IPS-NIHi11 (cell line): Measurements from ENCODE around the gene DYRK1B.
"Not testable (repeated sequence)": the region's sequence is repeated elsewhere in the genome, so short reads cannot be mapped to it uniquely, and the experiment has no call there.

Experiments
- DNase-seq: peaks from one replicate; pipeline ENCODE4 v3.0.0; 2012; ENCODE audit warnings: mixed read lengths, low spot score

Gene DYRK1B

GRCh38 chr19:39810424-39810823 is 23.5 kb downstream of the DYRK1B start:
- DNase-seq = no peak

GRCh38 chr19:39809368-39809767 is 24.6 kb downstream of the DYRK1B start:
- DNase-seq = no peak

GRCh38 chr19:39808688-39809087 is 25.3 kb downstream of the DYRK1B start:
- not testable (repeated sequence) for DNase-seq

GRCh38 chr19:39807846-39808364 is 26.1 kb downstream of the DYRK1B start:
- no peak for DNase-seq

GRCh38 chr19:39805104-39805503 is 28.9 kb downstream of the DYRK1B start:
- no peak for DNase-seq

GRCh38 chr19:39802958-39803357 is 31.0 kb downstream of the DYRK1B start:
- DNase-seq = no peak

GRCh38 chr19:39797083-39797482 is 36.9 kb downstream of the DYRK1B start:
- DNase-seq = no peak

- DNase-seq = no peak
Observed at GRCh38 chr19:39796000-39796498, 37.9 kb downstream of the DYRK1B start.

- no peak for DNase-seq
Observed at GRCh38 chr19:39795001-39795400, 39.0 kb downstream of the DYRK1B start.

GRCh38 chr19:39792999-39793546 is 40.9 kb downstream of the DYRK1B start:
- peak; percentile 86 for DNase-seq

GRCh38 chr19:39788244-39788643 is 45.7 kb downstream of the DYRK1B start:
- DNase-seq = no peak

- no peak for DNase-seq
Observed at GRCh38 chr19:39780894-39781293, 53.1 kb downstream of the DYRK1B start.

GRCh38 chr19:39778763-39779162 is 55.2 kb downstream of the DYRK1B start, which contains the start of gene LEUTX:
TSS of gene LEUTX (plus strand) at chr19:39778854. CDS start at chr19:39778921, 67 bp downstream.
- no peak for DNase-seq
